Measurements from ENCODE around the gene TMOD3. TPM values are rescaled to one million over a fixed set of nuclear protein-coding genes. Genes with fewer than 3 reads are reported as not detected.

TMOD3 gene
- total and polyA plus RNA-seq, 12 donors, result 3.9 to 42.5 (median 22.4) TPM

GRCh38 chr15:51932161-51932560 is 102.7 kb downstream of the TMOD3 start:
- Histone ChIP-seq H3K27me3 (no peaks in the 10 kb centered on the region), H3K9me3 (replicated peaks in 1 of 3) (no peaks in the 10 kb centered on the region), H3K27ac (no peak overlapping the region), H3K4me1 (replicated peaks in 1 of 2) (no peaks in the 10 kb centered on the region), H3K36me3 (replicated peaks in 1 of 2) (no peaks in the 10 kb centered on the region), H3K4me3 (no peak overlapping the region)
- DNase-seq, result no peak
- 72 to 85% (median 77%) methylated on average over 1 of the region's 1 CpG for WGBS, 4 donors
- intact Hi-C loops (cut with DNase I), result no loop called here
- TF ChIP-seq POLR2A (IDR thresholded peaks at IDR 0.05), result no peak
- no peak for TF ChIP-seq CTCF (IDR thresholded peaks at IDR 0.05)

- Histone ChIP-seq H3K4me1 (replicated peaks in 1 of 2) (no peaks in the 10 kb centered on the region), H3K9me3 (replicated peaks in 1 of 3) (no peaks in the 10 kb centered on the region), H3K36me3 (replicated peaks in 1 of 2) (no peaks in the 10 kb centered on the region), H3K27ac (no peak overlapping the region), H3K27me3 (no peaks in the 10 kb centered on the region), H3K4me3 (no peak overlapping the region)
- intact Hi-C loops (cut with DNase I), result no loop called here
- no peak for DNase-seq
- 85 to 90% (median 88%) methylated on average over 5 of the region's 5 CpGs for WGBS, 4 donors
- no peak for TF ChIP-seq CTCF (IDR thresholded peaks at IDR 0.05)
- TF ChIP-seq POLR2A (IDR thresholded peaks at IDR 0.05), result no peak
Observed at GRCh38 chr15:51935466-51936104, 106.1 kb downstream of the TMOD3 start.

- no peak for TF ChIP-seq CTCF (IDR thresholded peaks at IDR 0.05)
- no peak for TF ChIP-seq POLR2A (IDR thresholded peaks at IDR 0.05)
- no peak overlapping the region for H3K4me3 ChIP-seq
- no peaks in the 10 kb centered on the region for H3K27me3 ChIP-seq
- no peaks in the 10 kb centered on the region for H3K36me3 ChIP-seq (replicated peaks in 1 of 2)
- 88 to 97% (median 91%) methylated on average over 2 of the region's 2 CpGs for WGBS, 4 donors
- no peaks in the 10 kb centered on the region for H3K4me1 ChIP-seq (replicated peaks in 1 of 2)
- no peak overlapping the region for H3K27ac ChIP-seq
- intact Hi-C loops (cut with DNase I), result no loop called here
- H3K9me3 ChIP-seq (replicated peaks in 1 of 3), result no peaks in the 10 kb centered on the region
- DNase-seq, result no peak
Observed at GRCh38 chr15:51936105-51936478, 106.6 kb downstream of the TMOD3 start.

GRCh38 chr15:51938286-51938685 is 108.8 kb downstream of the TMOD3 start:
- WGBS, 4 donors, result 74 to 81% (median 80%) methylated on average over 3 of the region's 3 CpGs
- Histone ChIP-seq H3K4me1 (replicated peaks in 1 of 2) (no peaks in the 10 kb centered on the region), H3K27ac (no peak overlapping the region), H3K27me3 (no peaks in the 10 kb centered on the region), H3K36me3 (replicated peaks in 1 of 2) (no peaks in the 10 kb centered on the region), H3K9me3 (replicated peaks in 1 of 3) (no peaks in the 10 kb centered on the region), H3K4me3 (no peak overlapping the region)
- DNase-seq, result no peak
- TF ChIP-seq POLR2A (IDR thresholded peaks at IDR 0.05) (no peak), CTCF (IDR thresholded peaks at IDR 0.05) (no peak)
- intact Hi-C loops (cut with DNase I), result no loop called here
